Raji (cell line): ENCODE results near the gene DENND4A.

Experiments used
- POLR2A ChIP-seq: IDR thresholded peaks from 2 replicates; pipeline ENCODE4 v1.6.1; 2011; ENCODE audit warnings: low read depth, low read length, control low read depth; ENCODE audit not compliant: insufficient read depth

DENND4A gene

GRCh38 chr15:65795663-65796216 lies 3.6 kb upstream of the DENND4A start:
- TF ChIP-seq POLR2A = no peak

DNA sequence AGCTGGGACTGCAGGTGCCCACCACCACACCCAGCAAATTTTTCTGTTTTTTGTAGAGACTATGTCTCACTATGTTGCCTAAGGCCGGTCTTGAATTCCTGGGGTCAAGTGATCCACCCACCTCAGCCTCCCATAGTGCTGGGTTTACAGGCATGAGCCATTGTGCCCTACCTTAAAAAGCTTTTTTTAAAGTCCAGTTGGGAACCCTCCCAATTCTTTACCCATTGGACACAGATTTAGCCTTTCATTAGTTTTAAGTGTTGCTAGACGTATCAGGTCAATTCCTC lies 1.7 kb upstream of the DENND4A start:
- no peak; the same call in 1 of the 2 replicates for TF ChIP-seq POLR2A

DNA sequence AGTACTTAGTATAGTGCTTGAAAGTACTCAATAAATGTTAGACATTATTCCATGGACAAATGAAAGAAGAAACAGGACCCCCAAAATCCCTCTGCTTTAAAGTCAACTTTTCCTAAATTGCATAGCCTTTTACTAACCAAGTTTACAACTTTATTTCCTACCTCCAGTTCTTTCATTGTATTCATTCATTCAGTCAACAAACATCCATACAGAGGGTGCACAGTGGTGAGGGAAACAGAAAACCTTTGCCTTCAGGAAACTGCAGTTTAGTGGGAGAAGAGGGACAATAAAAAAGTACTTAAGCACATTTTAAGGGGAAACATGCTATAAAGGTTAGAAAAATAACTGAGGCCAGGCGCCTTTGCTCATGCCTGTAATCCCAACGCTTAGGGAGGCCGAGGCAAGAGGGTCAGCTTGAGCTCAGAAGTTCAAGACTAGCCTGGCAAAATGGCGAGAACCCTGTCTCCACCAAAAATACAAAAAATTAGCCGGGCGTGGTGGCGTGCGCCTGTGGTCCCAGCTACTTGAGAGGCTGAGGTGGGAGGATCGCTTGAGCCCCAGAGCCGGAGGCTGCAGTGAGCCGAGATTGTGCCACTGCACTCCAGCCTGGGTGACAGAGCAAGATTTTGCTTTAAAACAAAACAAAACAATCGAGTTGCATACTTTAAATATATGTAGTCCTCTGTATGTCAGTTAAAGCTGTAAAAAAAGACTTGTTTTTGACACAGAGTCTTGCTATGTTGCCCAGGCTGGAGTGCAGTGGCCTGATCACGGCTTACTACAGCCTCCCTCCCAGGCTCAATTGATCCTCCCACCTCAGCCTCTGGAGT lies 1.1 kb upstream of the DENND4A start:
- no peak; the same call in 1 of the 2 replicates for TF ChIP-seq POLR2A

GRCh38 chr15:65791335-65792137 lies 557 bp downstream of the DENND4A start:
- no peak for TF ChIP-seq POLR2A

DNA sequence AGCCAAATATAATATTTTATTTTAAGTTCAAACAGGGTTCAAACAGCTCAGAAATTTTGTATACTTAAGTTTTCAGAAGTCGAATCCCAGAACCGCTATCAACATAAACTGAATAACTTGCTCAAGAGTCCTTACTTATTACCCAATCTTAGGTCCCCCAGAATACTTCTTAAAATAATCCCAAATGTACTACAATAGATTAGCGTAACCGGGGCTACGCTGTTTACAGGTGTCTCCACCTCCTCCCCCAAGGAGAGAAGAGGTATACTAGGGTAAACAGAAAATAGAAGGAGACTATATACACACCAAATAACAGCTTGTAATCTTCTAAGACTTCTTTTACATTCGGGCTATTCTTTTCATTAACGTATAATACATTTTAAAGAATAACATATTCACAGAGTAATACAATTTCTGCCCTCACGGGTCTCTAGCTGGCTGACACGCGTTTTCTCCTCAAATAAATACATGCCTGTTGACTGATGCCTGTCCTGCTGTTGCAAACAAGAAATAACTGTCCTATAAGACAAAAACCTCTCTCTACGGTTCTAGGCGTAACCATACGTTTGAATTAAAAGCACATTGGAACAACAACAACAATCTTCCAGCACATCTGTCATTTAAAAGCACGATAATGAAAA lies 1.3 kb downstream of the DENND4A start:
- no peak for TF ChIP-seq POLR2A

- TF ChIP-seq POLR2A = no peak
These were observed 2.2 kb downstream of the DENND4A start for GRCh38 chr15:65789759-65790425.

DNA sequence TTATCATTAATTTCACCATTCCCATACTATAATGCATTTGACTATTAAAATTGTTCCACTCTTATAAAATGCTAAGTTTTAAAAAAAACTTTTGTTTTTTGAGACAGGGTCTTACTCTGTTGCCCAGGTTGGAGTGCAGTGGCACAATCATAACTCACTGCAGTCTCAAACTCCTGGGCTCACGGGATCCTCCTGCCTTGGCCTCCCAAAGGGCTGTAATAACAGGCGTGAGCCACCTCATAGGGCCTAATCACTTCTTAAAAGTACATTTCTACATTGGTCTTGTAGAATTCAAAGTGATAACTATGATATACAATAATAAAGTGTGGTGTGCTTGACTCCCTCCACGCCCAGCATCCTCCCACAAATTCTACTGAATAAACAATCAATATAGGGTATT lies 3.0 kb downstream of the DENND4A start:
- no peak for TF ChIP-seq POLR2A

DNA sequence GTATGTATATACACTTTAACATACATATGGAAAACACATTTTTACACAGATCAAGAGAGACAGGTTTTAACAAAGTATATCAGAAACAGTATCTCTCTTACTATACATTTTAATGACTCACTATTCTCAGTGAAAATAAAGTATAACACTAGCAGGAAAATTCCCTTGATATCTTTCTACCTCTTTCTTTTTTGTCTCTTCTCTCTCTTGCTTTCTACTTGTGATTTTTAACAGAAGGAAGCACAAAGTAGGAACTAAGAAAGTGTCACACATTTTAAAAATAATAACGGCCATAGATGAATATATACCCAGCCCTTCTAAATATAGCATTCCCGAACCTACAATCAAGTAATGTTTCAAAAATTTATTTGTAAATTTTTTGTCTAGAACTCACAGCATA lies 4.8 kb downstream of the DENND4A start:
- no peak for TF ChIP-seq POLR2A

DNA sequence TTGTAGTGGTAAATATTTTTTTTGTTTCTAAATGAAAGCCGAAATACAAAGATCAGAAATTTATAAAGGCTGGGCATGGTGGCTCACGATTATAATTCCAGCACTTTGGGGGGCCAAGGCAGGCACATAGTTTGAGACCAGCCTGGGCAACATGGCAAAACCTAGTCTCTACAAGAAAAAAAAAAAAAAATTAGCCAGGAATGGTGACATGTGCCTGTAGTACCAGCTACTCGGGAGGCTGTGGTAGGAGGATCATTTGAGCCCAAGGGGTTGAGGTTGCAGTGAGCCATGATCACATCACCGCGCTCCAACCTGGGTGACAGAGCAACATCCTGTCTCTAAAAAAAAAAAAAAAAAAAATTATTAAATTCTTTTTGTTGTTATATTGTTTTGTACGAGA lies 6.9 kb downstream of the DENND4A start:
- TF ChIP-seq POLR2A = no peak

- TF ChIP-seq POLR2A = no peak
These were observed 8.2 kb downstream of the DENND4A start for GRCh38 chr15:65783872-65784271.

- no peak for TF ChIP-seq POLR2A
These were observed 10.0 kb downstream of the DENND4A start for GRCh38 chr15:65782096-65782495.

DNA sequence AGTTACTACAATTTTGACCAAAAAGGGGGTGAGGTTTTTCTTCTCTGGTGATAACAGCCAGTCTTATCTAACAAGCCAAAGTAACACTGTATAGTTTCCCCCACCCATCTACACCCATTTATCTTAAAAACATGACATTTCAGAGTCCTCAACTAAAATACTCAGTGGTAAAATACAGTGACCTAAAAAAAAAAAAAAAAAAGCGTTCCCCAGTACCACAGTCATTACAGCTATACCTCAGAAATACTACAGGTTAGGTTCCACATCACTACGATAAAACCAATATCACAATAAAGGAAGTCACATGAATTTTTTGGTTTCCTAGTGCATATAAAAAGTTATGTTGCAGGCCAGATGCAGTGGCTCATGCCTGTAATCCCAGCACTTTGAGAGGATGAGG lies 13.8 kb downstream of the DENND4A start:
- no peak for TF ChIP-seq POLR2A

- no peak for TF ChIP-seq POLR2A
These were observed 14.2 kb downstream of the DENND4A start for GRCh38 chr15:65777843-65778242.

DNA sequence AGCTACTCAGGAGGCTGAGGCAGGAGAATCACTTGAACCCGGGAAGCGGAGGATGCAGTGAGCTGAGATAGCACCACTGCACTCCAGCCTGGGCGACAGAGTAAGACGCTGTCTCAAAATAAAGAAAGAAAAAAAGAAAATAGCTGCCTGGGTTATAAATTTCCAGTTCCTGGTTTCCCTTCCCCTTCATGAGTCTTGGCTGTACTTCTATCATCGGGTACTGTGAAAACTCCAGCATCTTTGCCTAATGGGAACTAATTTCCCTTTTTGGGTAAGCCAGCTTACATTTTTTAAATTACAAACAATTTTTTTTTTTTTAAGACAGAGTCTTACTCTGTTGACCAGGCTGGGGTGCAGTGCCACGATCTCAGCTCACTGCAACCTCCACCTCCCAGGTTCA lies 15.0 kb downstream of the DENND4A start:
- TF ChIP-seq POLR2A = no peak
